GM18507 (cell line): ENCODE results near the gene ROR1.

Experiments
- DNase-seq: peaks from one replicate; pipeline ENCODE4 v3.0.0; 2011; ENCODE audit warnings: low read depth; ENCODE audit not compliant: insufficient read length; ENCODE audit errors: extremely low spot score
- FAIRE-seq: peaks from 2 replicates; lab custom pipeline; 2011; peaks lifted over from hg19 to GRCh38; lab: Jason Lieb, UNC

Gene ROR1

GRCh38 chr1:63894627-63895265, 120.9 kb downstream of the ROR1 start:
- FAIRE-seq (no peak), DNase-seq (no peak)

- DNase-seq (no peak), FAIRE-seq (no peak)
Observed at GRCh38 chr1:63896755-63897154, 122.9 kb downstream of the ROR1 start.

- DNase-seq (no peak), FAIRE-seq (no peak)
Observed at GRCh38 chr1:63898428-63899196, 124.8 kb downstream of the ROR1 start.

GRCh38 chr1:63901094-63901493, 127.3 kb downstream of the ROR1 start:
- FAIRE-seq (no peak), DNase-seq (no peak)

- DNase-seq (no peak), FAIRE-seq (no peak)
Observed at GRCh38 chr1:63902844-63903589, 129.2 kb downstream of the ROR1 start.

GRCh38 chr1:63903947-63904610, 130.3 kb downstream of the ROR1 start:
- no peak for DNase-seq
- FAIRE-seq, result no peak

GRCh38 chr1:63904826-63905225, 131.0 kb downstream of the ROR1 start:
- FAIRE-seq (no peak), DNase-seq (no peak)

GRCh38 chr1:63906047-63906704, 132.4 kb downstream of the ROR1 start:
- FAIRE-seq, result no peak
- DNase-seq, result no peak

GRCh38 chr1:63907051-63907450, 133.2 kb downstream of the ROR1 start:
- no peak for FAIRE-seq
- no peak for DNase-seq

- no peak for FAIRE-seq
- DNase-seq, result no peak
Observed at GRCh38 chr1:63908016-63908415, 134.2 kb downstream of the ROR1 start.

GRCh38 chr1:63909526-63909925, 135.7 kb downstream of the ROR1 start:
- DNase-seq, result no peak
- FAIRE-seq, result no peak

GRCh38 chr1:63911049-63911448, 137.2 kb downstream of the ROR1 start:
- DNase-seq (no peak), FAIRE-seq (no peak)

GRCh38 chr1:63912643-63913042, 138.8 kb downstream of the ROR1 start:
- no peak for FAIRE-seq

GRCh38 chr1:63913533-63913932, 139.7 kb downstream of the ROR1 start:
- FAIRE-seq (no peak), DNase-seq (no peak)

More at GRCh38 chr1:63912643-63913042, 138.8 kb downstream of the ROR1 start:
- no peak for DNase-seq

- FAIRE-seq, result no peak
- no peak for DNase-seq
Observed at GRCh38 chr1:63914241-63914640, 140.4 kb downstream of the ROR1 start.

GRCh38 chr1:63914706-63915105, 140.9 kb downstream of the ROR1 start:
- FAIRE-seq (no peak), DNase-seq (no peak)

- DNase-seq, result no peak
- FAIRE-seq, result no peak
Observed at GRCh38 chr1:63915121-63915520, 141.3 kb downstream of the ROR1 start.

GRCh38 chr1:63916485-63917360, 142.9 kb downstream of the ROR1 start:
- DNase-seq (no peak), FAIRE-seq (no peak)
